Gastrocnemius medialis (tissue), 4 donors: Measurements from ENCODE around the gene FFAR4.
"Not testable (repeated sequence)": the region's sequence is repeated elsewhere in the genome, so short reads cannot be mapped to it uniquely, and the experiment has no call there.

ENCODE experiments used
- CTCF ChIP-seq, 5 experiments: fragments of 450-650 bp in 3 of 5; fragments of 200-600 bp in 2 of 5; sonication (generic) in 2 of 5; IDR thresholded peaks in 4 of 5; conservative IDR thresholded peaks in 1 of 5; 1 replicate in 4 of 5; 2 replicates in 1 of 5; pipeline ENCODE4 v1.5.1; 2016 to 2019; ENCODE audit warnings: antibody characterized with exemption in 5 of 5, mild to moderate bottlenecking in 3 of 5, moderate library complexity in 3 of 5
- POLR2A ChIP-seq, 2 donors: fragments of 450-650 bp; IDR thresholded peaks; one replicate each; pipeline ENCODE4 v1.6.1; 2017; ENCODE audit warnings: antibody characterized with exemption in 2 of 2, mild to moderate bottlenecking in 2 of 2, moderate library complexity in 2 of 2

GRCh38 chr10:93540871-93541270, 25.6 kb upstream of the FFAR4 start:
- not testable (repeated sequence) for TF ChIP-seq CTCF (IDR thresholded peaks at IDR 0.05 in 4 of 5, conservative IDR thresholded peaks at IDR 0.05 in 1 of 5); POLR2A (IDR thresholded peaks at IDR 0.05)
